BJ (cell line): ENCODE data around the gene MED13L. TPM values are rescaled to one million over a fixed set of nuclear protein-coding genes. Genes with fewer than 3 reads are reported as not detected.

Experiments used
- CTCF ChIA-PET: fragments of 350-600 bp; formaldehyde crosslinking; extraction: SDS; loops from one replicate; lab custom pipeline; 2021; ENCODE audit warnings: antibody characterized with exemption, inconsistent platforms; lab: Yijun Ruan, JAX
- POLR2A ChIA-PET: fragments of 300-600 bp; sonication (Branson Sonifier 250); formaldehyde crosslinking; extraction: SDS; loops from one replicate; lab custom pipeline; 2021; ENCODE audit warnings: antibody characterized with exemption; lab: Charles Lee
- DNase-seq: peaks from one replicate; pipeline ENCODE4 v3.0.0-alpha.2; 2011; ENCODE audit warnings: low read depth
- H3K27me3 ChIP-seq: 2 replicates; pipeline ENCODE4 v1.6.0; 2011; ENCODE audit warnings: low read length; ENCODE audit not compliant: control insufficient read depth, insufficient read depth
- H3K36me3 ChIP-seq: 2 replicates; pipeline ENCODE4 v1.5.1; 2011; ENCODE audit warnings: low read length; ENCODE audit not compliant: control insufficient read depth, insufficient read depth
- H3K4me3 ChIP-seq: 2 replicates; pipeline ENCODE4 v1.5.1; 2011; ENCODE audit warnings: low read depth, mild to moderate bottlenecking, control low read depth, low read length
- polyA plus RNA-seq: library from polyadenylated mRNA; depleted of rRNA; stranded (reverse); fragments of >200 nt; gene quantifications from 2 replicates; pipeline ENCODE4 v1.2.3, GENCODE V29; 2011
- TF ChIP-seq, protein P1 (sequence below): IDR thresholded peaks from 2 replicates; pipeline ENCODE4 v1.5.1; 2011; ENCODE audit warnings: low read depth, mild to moderate bottlenecking, control low read depth, inconsistent platforms, low read length, moderate library complexity; ENCODE audit not compliant: insufficient read depth

The MED13L gene
- polyA plus RNA-seq, 1 experiment: 43.7 TPM

- no peaks in the 10 kb centered on the region for H3K27me3 ChIP-seq
- ChIA-PET POLR2A (no interaction called here), CTCF (no interaction called here)
- H3K36me3 ChIP-seq: no peaks in the 10 kb centered on the region
- no peak for DNase-seq
- TF ChIP-seq, protein P1, sequence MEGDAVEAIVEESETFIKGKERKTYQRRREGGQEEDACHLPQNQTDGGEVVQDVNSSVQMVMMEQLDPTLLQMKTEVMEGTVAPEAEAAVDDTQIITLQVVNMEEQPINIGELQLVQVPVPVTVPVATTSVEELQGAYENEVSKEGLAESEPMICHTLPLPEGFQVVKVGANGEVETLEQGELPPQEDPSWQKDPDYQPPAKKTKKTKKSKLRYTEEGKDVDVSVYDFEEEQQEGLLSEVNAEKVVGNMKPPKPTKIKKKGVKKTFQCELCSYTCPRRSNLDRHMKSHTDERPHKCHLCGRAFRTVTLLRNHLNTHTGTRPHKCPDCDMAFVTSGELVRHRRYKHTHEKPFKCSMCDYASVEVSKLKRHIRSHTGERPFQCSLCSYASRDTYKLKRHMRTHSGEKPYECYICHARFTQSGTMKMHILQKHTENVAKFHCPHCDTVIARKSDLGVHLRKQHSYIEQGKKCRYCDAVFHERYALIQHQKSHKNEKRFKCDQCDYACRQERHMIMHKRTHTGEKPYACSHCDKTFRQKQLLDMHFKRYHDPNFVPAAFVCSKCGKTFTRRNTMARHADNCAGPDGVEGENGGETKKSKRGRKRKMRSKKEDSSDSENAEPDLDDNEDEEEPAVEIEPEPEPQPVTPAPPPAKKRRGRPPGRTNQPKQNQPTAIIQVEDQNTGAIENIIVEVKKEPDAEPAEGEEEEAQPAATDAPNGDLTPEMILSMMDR: no peak
- H3K4me3 ChIP-seq: no peak overlapping the region
Observed at GRCh38 chr12:116172224-116172849, 105.2 kb downstream of the MED13L start.

- Histone ChIP-seq H3K4me3 (no peak overlapping the region), H3K36me3 (no peaks in the 10 kb centered on the region), H3K27me3 (no peaks in the 10 kb centered on the region)
- TF ChIP-seq, protein P1: no peak
- CTCF ChIA-PET: no interaction called here
- no peak for DNase-seq
- POLR2A ChIA-PET: no interaction called here
Observed at GRCh38 chr12:116171549-116171948, 105.9 kb downstream of the MED13L start.

DNA sequence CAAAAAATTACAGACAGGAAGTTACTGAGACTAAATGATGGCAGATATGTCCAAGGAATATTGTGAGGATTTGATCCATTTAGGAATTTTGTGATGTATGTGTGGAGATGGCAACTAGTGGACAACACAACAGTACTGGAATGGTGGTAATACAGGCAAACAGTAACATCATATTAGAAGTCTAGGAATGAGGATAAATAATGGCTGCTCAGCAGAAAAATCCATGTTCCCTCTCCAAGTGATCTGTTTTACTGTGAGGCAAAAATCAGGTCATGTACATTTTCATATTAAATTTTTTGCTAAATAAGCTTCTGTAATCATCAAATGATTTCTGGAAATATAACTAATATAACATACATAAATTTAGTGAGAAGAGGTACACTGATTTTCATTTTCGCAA lies 108.4 kb downstream of the MED13L start:
- CTCF ChIA-PET: interaction anchor here (0.9 kb wide), 1 partner anchor 9 kb away, joined by 3 read pairs; no protein-coding TSS in a partner anchor

GRCh38 chr12:116166306-116166705 lies 111.2 kb downstream of the MED13L start:
- Histone ChIP-seq H3K4me3 (no peak overlapping the region), H3K36me3 (no peaks in the 10 kb centered on the region), H3K27me3 (no peaks in the 10 kb centered on the region)
- ChIA-PET POLR2A (no interaction called here), CTCF (no interaction called here)
- no peak for DNase-seq
- TF ChIP-seq, protein P1: no peak

More for the DNA sequence above, 108.4 kb downstream of the MED13L start:
- TF ChIP-seq, protein P1: no peak
- POLR2A ChIA-PET: no interaction called here
- no peak for DNase-seq
- Histone ChIP-seq H3K36me3 (no peaks in the 10 kb centered on the region), H3K27me3 (no peaks in the 10 kb centered on the region), H3K4me3 (no peak overlapping the region)

DNA sequence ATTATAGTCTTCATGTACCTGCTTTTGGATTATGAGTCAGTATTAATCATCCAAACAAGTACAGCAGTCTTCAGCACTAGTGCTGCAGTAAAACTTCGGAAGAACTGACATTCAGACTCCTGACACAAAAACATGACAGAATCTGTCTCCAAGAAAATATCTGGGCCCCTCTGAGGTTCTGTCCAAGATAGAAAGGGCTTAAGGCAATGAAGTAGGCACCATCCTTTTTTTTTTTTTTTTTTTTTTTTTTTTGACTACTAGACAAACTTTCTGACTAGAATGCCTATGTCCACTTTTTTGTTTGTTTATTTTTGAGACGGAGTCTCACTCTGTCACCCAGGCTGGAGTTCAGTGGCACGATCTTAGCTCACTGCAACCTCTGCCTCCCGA lies 112.5 kb downstream of the MED13L start:
- CTCF ChIA-PET: interaction anchor here (1.3 kb wide), 1 partner anchor 15 kb away, joined by 4 read pairs; no protein-coding TSS in a partner anchor
- H3K4me3 ChIP-seq: no peak overlapping the region
- no peak for DNase-seq

More for the DNA sequence above, 112.5 kb downstream of the MED13L start:
- POLR2A ChIA-PET: no interaction called here
- Histone ChIP-seq H3K27me3 (no peaks in the 10 kb centered on the region), H3K36me3 (no peaks in the 10 kb centered on the region)
- TF ChIP-seq, protein P1: no peak
